Heart left ventricle (tissue), 13 donors: ENCODE measurements around the gene EIF2D.
"Not testable (repeated sequence)": the region's sequence is repeated elsewhere in the genome, so short reads cannot be mapped to it uniquely, and the experiment has no call there.

Experiments
- POLR2A ChIP-seq, 2 donors: fragments of 450-650 bp; IDR thresholded peaks; one replicate each; pipeline ENCODE4 v1.6.1; 2017; ENCODE audit warnings: antibody characterized with exemption in 2 of 2, mild to moderate bottlenecking in 2 of 2, moderate library complexity in 2 of 2
- TF ChIP-seq, protein P1 (sequence below), 12 donors: fragments of 200-600 bp; sonication (generic) in 4 of 12; IDR thresholded peaks; one replicate each; pipeline versions ENCODE4 v1.5.0 to v1.8.0; 2018 to 2022; ENCODE audit warnings: antibody characterized with exemption in 12 of 12, mild to moderate bottlenecking in 5 of 12
- donor health status: ischemic (EF 13 %, LVEDD 7.1; RV severe dilation, severe dysfunction).
- donor health status: DM: no; HTN: yes; CAD: no.
- donor health status: DM: no; HTN: no; CAD: no.
- donor health status: ischemic (EF 25% LVEDD 6.9; RV normal size, moderate dysfunction).
- donor health status: ischemic (EF 25% LVEDD 5.7; RV mildly dilated, moderate dysfunction).
- donor health status: ischemic (EF 35%, LVEDD 5.7; RV mildly dilated, moderate dysfunction).
- donor health status: nonischemic (EF 11% LVEDD 7.7; RV severe dilation, severe dysfunction).
- donor health status: DM: yes; HTN: yes; CAD: no.
- donor health status: PGD.
- donor health status: ischemic (EF 29% LVEDD 5.4; RV normal size, mild dysfunction).
- donor health status: nonischemic (EF 23%, LVEDD 6.1; RV moderate dilation, normal function).

DNA sequence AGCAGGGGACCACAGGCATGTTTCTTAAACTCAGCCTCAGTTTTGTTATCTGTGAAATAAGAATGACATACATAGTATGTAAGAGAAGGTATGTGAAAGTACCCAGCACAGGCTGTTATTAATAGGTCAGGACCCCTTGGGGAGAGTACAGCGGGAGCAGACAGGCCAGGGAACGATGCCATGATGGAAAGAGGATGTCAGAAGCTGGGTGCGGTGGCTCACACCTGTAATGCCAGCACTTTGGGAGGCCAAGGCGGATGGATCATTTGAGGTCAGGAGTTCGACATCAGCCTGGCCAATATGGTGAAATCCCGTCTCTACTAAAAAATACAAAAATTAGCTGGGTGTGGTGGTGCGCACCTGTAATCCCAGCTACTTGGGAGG, 31.2 kb downstream of the EIF2D start:
- TF ChIP-seq, protein P1, sequence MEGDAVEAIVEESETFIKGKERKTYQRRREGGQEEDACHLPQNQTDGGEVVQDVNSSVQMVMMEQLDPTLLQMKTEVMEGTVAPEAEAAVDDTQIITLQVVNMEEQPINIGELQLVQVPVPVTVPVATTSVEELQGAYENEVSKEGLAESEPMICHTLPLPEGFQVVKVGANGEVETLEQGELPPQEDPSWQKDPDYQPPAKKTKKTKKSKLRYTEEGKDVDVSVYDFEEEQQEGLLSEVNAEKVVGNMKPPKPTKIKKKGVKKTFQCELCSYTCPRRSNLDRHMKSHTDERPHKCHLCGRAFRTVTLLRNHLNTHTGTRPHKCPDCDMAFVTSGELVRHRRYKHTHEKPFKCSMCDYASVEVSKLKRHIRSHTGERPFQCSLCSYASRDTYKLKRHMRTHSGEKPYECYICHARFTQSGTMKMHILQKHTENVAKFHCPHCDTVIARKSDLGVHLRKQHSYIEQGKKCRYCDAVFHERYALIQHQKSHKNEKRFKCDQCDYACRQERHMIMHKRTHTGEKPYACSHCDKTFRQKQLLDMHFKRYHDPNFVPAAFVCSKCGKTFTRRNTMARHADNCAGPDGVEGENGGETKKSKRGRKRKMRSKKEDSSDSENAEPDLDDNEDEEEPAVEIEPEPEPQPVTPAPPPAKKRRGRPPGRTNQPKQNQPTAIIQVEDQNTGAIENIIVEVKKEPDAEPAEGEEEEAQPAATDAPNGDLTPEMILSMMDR (IDR thresholded peaks at IDR 0.05) = not testable (repeated sequence)
- TF ChIP-seq POLR2A (IDR thresholded peaks at IDR 0.05) = not testable (repeated sequence)
